Liver (tissue), 9 donors: Measurements from ENCODE around the gene SPTBN2. TPM values are rescaled to one million over a fixed set of nuclear protein-coding genes. Genes with fewer than 3 reads are reported as not detected.
A peak's percentile ranks its signal among the peaks of the same experiment; 100 is the strongest.

Experiments used
- DNase-seq: peaks from one replicate; pipeline ENCODE4 v3.0.0-alpha.2; 2017; ENCODE audit warnings: low spot score
- H3K27ac ChIP-seq, 2 donors: one replicate each; pipeline ENCODE4 v1.7.0; 2013; ENCODE audit warnings: inconsistent platforms in 2 of 2, low read length in 2 of 2, control low read depth in 1 of 2, low read depth in 1 of 2, mild to moderate bottlenecking in 1 of 2
- H3K27me3 ChIP-seq, 4 donors: one replicate each; pipeline versions ENCODE4 v1.6.1 to v1.7.0; 2013; ENCODE audit warnings: low read length in 3 of 4, inconsistent platforms in 1 of 4, mild to moderate bottlenecking in 1 of 4, moderate library complexity in 1 of 4; ENCODE audit not compliant: control insufficient read depth in 4 of 4, insufficient read depth in 4 of 4
- H3K36me3 ChIP-seq, 4 donors: one replicate each; pipeline versions ENCODE4 v1.6.1 to v1.7.0; 2013; ENCODE audit warnings: low read length in 3 of 4, mild to moderate bottlenecking in 3 of 4, low read depth in 1 of 4, moderate library complexity in 1 of 4; ENCODE audit not compliant: control insufficient read depth in 4 of 4, insufficient read depth in 3 of 4
- H3K4me1 ChIP-seq, 4 donors: one replicate each; pipeline versions ENCODE4 v1.6.1 to v1.7.0; 2013; ENCODE audit warnings: low read length in 3 of 4, mild to moderate bottlenecking in 3 of 4, moderate library complexity in 1 of 4; ENCODE audit not compliant: control insufficient read depth in 4 of 4, insufficient read depth in 4 of 4
- H3K4me3 ChIP-seq, 3 donors: one replicate each; pipeline versions ENCODE4 v1.6.1 to v1.7.0; 2013; ENCODE audit warnings: low read length in 3 of 3, control low read depth in 1 of 3, low read depth in 1 of 3, mild to moderate bottlenecking in 1 of 3
- H3K9ac ChIP-seq, 2 donors: one replicate each; pipeline ENCODE4 v1.7.0; 2013; ENCODE audit warnings: low read length in 2 of 2, mild to moderate bottlenecking in 2 of 2, moderate library complexity in 2 of 2, control low read depth in 1 of 2, low read depth in 1 of 2
- H3K9me3 ChIP-seq, 4 donors: one replicate each; pipeline versions ENCODE4 v1.6.1 to v1.7.0; 2013; ENCODE audit warnings: low read length in 3 of 4; ENCODE audit not compliant: control insufficient read depth in 4 of 4
- ATF3 ChIP-seq: IDR thresholded peaks from 2 replicates; pipeline ENCODE4 v1.6.1; 2016; ENCODE audit warnings: antibody characterized with exemption
- CTCF ChIP-seq: fragments of 150-350 bp; IDR thresholded peaks from 2 replicates; pipeline ENCODE4 v1.5.1; 2017; ENCODE audit warnings: improper control_type of control experiment, low read depth, low read length; ENCODE audit not compliant: missing input control
- EGR1 ChIP-seq, 2 donors: IDR thresholded peaks; 2 replicates each; pipeline ENCODE4 v1.6.1; 2016 to 2018; ENCODE audit warnings: antibody characterized with exemption in 2 of 2, low read depth in 2 of 2
- FOXA1 ChIP-seq: IDR thresholded peaks from 2 replicates; pipeline ENCODE4 v1.6.1; 2016; ENCODE audit warnings: antibody characterized with exemption
- FOXA2 ChIP-seq: IDR thresholded peaks from 2 replicates; pipeline ENCODE4 v1.6.1; 2016; ENCODE audit warnings: antibody characterized with exemption
- GABPA ChIP-seq, 2 donors: IDR thresholded peaks in 1 of 2; conservative IDR thresholded peaks in 1 of 2; 2 replicates each; pipeline ENCODE4 v1.6.1; 2016; ENCODE audit warnings: antibody characterized with exemption in 2 of 2, mild to moderate bottlenecking in 1 of 2, moderate library complexity in 1 of 2
- HNF4A ChIP-seq, 2 donors: conservative IDR thresholded peaks; 2 replicates each; pipeline ENCODE4 v1.6.1; 2016; ENCODE audit warnings: antibody characterized with exemption in 2 of 2, mild to moderate bottlenecking in 2 of 2
- HNF4G ChIP-seq: IDR thresholded peaks from 2 replicates; pipeline ENCODE4 v1.6.1; 2016; ENCODE audit warnings: antibody characterized with exemption
- JUND ChIP-seq, 2 donors: IDR thresholded peaks; 2 replicates each; pipeline ENCODE4 v1.6.1; 2016; ENCODE audit warnings: antibody characterized with exemption in 2 of 2
- MAX ChIP-seq: IDR thresholded peaks from 2 replicates; pipeline ENCODE4 v1.6.1; 2016; ENCODE audit warnings: antibody characterized with exemption
- NR2F2 ChIP-seq: IDR thresholded peaks from 2 replicates; pipeline ENCODE4 v1.6.1; 2016; ENCODE audit warnings: antibody characterized with exemption
- RAD21 ChIP-seq, 2 donors: IDR thresholded peaks; 2 replicates each; pipeline ENCODE4 v1.6.1; 2016; ENCODE audit warnings: antibody characterized with exemption in 2 of 2, mild to moderate bottlenecking in 2 of 2
- REST ChIP-seq: IDR thresholded peaks from 2 replicates; pipeline ENCODE4 v1.6.1; 2016; ENCODE audit warnings: antibody characterized with exemption, mild to moderate bottlenecking
- RXRA ChIP-seq, 2 donors: IDR thresholded peaks; 2 replicates each; pipeline ENCODE4 v1.6.1; 2017 to 2018; ENCODE audit warnings: antibody characterized with exemption in 2 of 2, mild to moderate bottlenecking in 1 of 2
- SP1 ChIP-seq: IDR thresholded peaks from 2 replicates; pipeline ENCODE4 v1.6.1; 2018; ENCODE audit warnings: antibody characterized with exemption, mild to moderate bottlenecking
- TAF1 ChIP-seq: conservative IDR thresholded peaks from 2 replicates; pipeline ENCODE4 v1.6.1; 2016; ENCODE audit warnings: antibody characterized with exemption, mild to moderate bottlenecking
- YY1 ChIP-seq: IDR thresholded peaks from 2 replicates; pipeline ENCODE4 v1.6.1; 2016; ENCODE audit warnings: antibody characterized with exemption, mild to moderate bottlenecking
- ZBTB33 ChIP-seq: IDR thresholded peaks from 2 replicates; pipeline ENCODE4 v1.6.1; 2016; ENCODE audit warnings: antibody characterized with exemption
- WGBS: extraction: QIAGEN DNeasy Blood & Tissue Kit; methylation state at CpG from one replicate; pipeline ENCODE4 v1.1.7; 2013; 5-methylcytosine and 5-hydroxymethylcytosine counted together
- polyA plus RNA-seq, 2 donors: library from polyadenylated mRNA; stranded (reverse) in 1 of 2; unstranded in 1 of 2; fragments of 200-250 nt in 1 of 2; fragments of >200 nt in 1 of 2; fragmentation: Nextera tagmentation in 1 of 2; extraction: Ambion mirVana in 1 of 2; gene quantifications; one replicate each; pipeline versions ENCODE4 v1.2.1 to v1.2.3, GENCODE V29; 2013 to 2015
- total RNA-seq, 2 donors: library from RNA; depleted of rRNA; stranded (reverse); fragments of >200 nt; gene quantifications; one replicate each; pipeline ENCODE4 v1.2.3, GENCODE V29; 2014
- donor health status: healthy.
- donor health status: healthy.
- donor health status: healthy.
- donor health status: healthy.
- donor health status: healthy.

Gene SPTBN2
- total and polyA plus RNA-seq, 4 donors, result 9.6 to 103 (median 22.6) TPM

GRCh38 chr11:66694732-66695207, 34.2 kb downstream of the SPTBN2 start:
- Histone ChIP-seq H3K36me3 (peaks cover 17 to 77% (median 50%) of the 10 kb centered on the region in 4 donors), H3K9me3 (no peaks in the 10 kb centered on the region), H3K4me1 (no peaks in the 10 kb centered on the region), H3K4me3 (no peak overlapping the region), H3K9ac (no peak overlapping the region), H3K27me3 (no peaks in the 10 kb centered on the region), H3K27ac (no peak overlapping the region)
- TF ChIP-seq HNF4G, result peak; percentile 29
- TF ChIP-seq SP1, result peak; percentile 51
- no peak for TF ChIP-seq ATF3
- peak in 1 of 2 donors; percentile 66 for TF ChIP-seq JUND (IDR thresholded peaks at IDR 0.05)
- no peak for TF ChIP-seq TAF1
- TF ChIP-seq RAD21 (IDR thresholded peaks at IDR 0.05), result peak; percentile 98 to 99
- no peak for TF ChIP-seq YY1
- TF ChIP-seq HNF4A (conservative IDR thresholded peaks at IDR 0.05), result peak; percentile 66 to 80
- no peak for TF ChIP-seq REST
- no peak for TF ChIP-seq FOXA1
- no peak for TF ChIP-seq EGR1 (IDR thresholded peaks at IDR 0.05; ENCODE audit: low read depth in 2 of 2)
- no peak for TF ChIP-seq MAX
- peak; percentile 71 for TF ChIP-seq NR2F2
- TF ChIP-seq RXRA (IDR thresholded peaks at IDR 0.05), result peak in 1 of 2 donors; percentile 79
- TF ChIP-seq FOXA2, result no peak
- peak in 1 of 2 donors; percentile 33 for TF ChIP-seq GABPA (IDR thresholded peaks at IDR 0.05 in 1 of 2, conservative IDR thresholded peaks at IDR 0.05 in 1 of 2)
- TF ChIP-seq CTCF, result peak; percentile 95
- TF ChIP-seq ZBTB33, result no peak
- 20% methylated on average over 6 of the region's 6 CpGs for WGBS
- DNase-seq, result peak; percentile 87
